ENCODE data around the gene GPALPP1. TPM values are rescaled to one million over a fixed set of nuclear protein-coding genes. Genes with fewer than 3 reads are reported as not detected.
"Not testable (repeated sequence)": the region's sequence is repeated elsewhere in the genome, so short reads cannot be mapped to it uniquely, and the experiment has no call there.

GPALPP1 gene
- total and polyA plus RNA-seq, 2 donors (not counting 1 experiment from before 2014, with no cell fraction given) = 21.7 to 37.7 TPM

DNA sequence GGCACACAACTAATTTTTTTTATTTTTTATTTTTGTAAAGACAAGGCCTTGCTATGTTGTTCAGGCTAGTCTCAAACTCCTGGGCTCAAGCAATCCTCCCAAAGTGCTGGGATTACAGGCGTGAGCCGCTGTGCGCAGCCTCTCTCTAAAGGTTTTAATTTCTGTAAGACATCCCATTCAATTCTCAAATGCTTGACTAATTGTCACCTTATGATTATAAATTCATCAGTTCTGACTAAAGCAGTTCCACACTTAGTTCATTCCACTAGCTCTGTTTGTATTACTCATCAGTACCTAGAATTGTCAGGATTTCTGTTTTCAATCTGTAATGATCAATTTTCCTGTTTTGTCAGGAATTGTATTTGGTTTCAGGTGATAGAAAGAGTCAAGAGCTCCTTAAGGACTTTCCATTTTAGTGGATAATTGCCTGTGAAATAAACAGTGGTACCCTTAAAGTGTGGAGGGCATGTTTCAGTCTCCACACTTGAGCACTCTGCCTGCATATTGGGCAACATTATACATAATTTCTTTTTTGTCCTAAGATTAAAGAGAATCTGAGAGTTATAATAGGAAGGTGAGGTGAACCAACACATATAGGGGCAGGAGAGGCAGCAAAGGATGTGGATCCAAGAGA, 27.6 kb downstream of the GPALPP1 start:
- peaks cover 2% of the 10 kb centered on the region for H3K4me1 ChIP-seq (ENCODE audit: control insufficient read depth, extremely low read depth, insufficient read depth, low read length)
- H3K36me3 ChIP-seq (ENCODE audit: control insufficient read depth, insufficient read depth, low read length) = no peaks in the 10 kb centered on the region
- H3K4me3 ChIP-seq (replicated peaks in 1 of 4; ENCODE audit: control extremely low read depth in 1 of 4, insufficient read depth in 1 of 4, low read depth in 3 of 4, low read length in 4 of 4) = no peak overlapping the region
- no peak overlapping the region for H3K27ac ChIP-seq (ENCODE audit: insufficient read depth, low read length)
- H3K9ac ChIP-seq (ENCODE audit: insufficient read depth, low read length) = no peak overlapping the region
- no peaks in the 10 kb centered on the region for H4K20me1 ChIP-seq (ENCODE audit: control insufficient read depth, extremely low read depth, insufficient read depth, low read length)
- H3K4me2 ChIP-seq (ENCODE audit: extremely low read depth, insufficient read depth, low read length) = no peak overlapping the region
- no peaks in the 10 kb centered on the region for H3K27me3 ChIP-seq (ENCODE audit: control insufficient read depth, insufficient read depth, low read length)
- H3K79me2 ChIP-seq (ENCODE audit: control insufficient read depth, insufficient read depth, low read length) = no peaks in the 10 kb centered on the region
- no peak overlapping the region for H2AFZ ChIP-seq (ENCODE audit: low read length)
- DNase-seq (ENCODE audit: low read depth in 2 of 2) = no peak
- TF ChIP-seq, protein P1, sequence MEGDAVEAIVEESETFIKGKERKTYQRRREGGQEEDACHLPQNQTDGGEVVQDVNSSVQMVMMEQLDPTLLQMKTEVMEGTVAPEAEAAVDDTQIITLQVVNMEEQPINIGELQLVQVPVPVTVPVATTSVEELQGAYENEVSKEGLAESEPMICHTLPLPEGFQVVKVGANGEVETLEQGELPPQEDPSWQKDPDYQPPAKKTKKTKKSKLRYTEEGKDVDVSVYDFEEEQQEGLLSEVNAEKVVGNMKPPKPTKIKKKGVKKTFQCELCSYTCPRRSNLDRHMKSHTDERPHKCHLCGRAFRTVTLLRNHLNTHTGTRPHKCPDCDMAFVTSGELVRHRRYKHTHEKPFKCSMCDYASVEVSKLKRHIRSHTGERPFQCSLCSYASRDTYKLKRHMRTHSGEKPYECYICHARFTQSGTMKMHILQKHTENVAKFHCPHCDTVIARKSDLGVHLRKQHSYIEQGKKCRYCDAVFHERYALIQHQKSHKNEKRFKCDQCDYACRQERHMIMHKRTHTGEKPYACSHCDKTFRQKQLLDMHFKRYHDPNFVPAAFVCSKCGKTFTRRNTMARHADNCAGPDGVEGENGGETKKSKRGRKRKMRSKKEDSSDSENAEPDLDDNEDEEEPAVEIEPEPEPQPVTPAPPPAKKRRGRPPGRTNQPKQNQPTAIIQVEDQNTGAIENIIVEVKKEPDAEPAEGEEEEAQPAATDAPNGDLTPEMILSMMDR (conservative IDR thresholded peaks at IDR 0.05 in 1 of 2, IDR thresholded peaks at IDR 0.05 in 1 of 2; ENCODE audit: low read depth in 1 of 2, low read length in 2 of 2) = no peak
- no peak for TF ChIP-seq EZH2 (IDR thresholded peaks at IDR 0.05; ENCODE audit: low read length, missing control alignments)
- no peaks in the 10 kb centered on the region for H3K9me3 ChIP-seq (ENCODE audit: control insufficient read depth, insufficient read depth, low read depth, low read length)

DNA sequence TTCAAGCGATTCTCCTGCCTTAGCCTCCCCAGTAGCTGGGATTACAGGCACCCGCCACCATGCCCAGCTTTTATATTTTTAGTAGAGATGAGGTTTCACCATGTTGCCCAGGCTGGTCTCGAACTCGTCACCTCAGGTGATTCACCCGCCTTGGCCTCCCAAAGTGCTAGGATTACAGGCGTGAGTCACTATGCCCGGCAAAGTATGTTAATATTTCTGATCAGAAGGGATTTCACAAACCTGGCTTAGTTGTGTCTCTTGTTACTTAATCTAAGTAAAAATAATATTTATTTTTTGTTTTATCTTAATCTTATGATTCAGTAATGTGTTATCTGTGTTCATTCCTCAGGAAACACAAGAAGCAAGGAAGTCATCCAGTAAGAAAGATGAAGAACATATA, 30.6 kb downstream of the GPALPP1 start:
- not testable (repeated sequence) for H3K36me3 ChIP-seq (ENCODE audit: control insufficient read depth, insufficient read depth, low read length); H4K20me1 ChIP-seq (ENCODE audit: control insufficient read depth, extremely low read depth, insufficient read depth, low read length); H3K27me3 ChIP-seq (ENCODE audit: control insufficient read depth, insufficient read depth, low read length)

DNA sequence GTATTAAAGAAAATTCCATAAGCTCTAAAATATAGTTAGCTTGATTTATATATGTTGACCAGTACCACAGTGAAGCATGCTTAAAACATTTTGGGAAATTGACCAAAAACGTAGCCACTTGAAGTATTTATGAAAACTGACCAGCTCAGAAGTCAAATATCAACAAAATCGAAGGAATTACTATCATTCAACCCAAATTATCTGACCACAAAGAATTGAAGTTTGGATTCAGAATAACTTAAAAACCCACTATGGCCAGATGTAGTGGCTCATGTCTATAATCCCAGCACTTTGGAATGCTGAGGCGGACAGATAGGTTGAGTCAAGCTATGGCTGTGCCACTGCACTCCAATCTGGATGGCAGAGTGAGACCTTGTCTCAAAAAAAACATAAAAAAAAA, 31.9 kb downstream of the GPALPP1 start:
- H3K79me2 ChIP-seq (ENCODE audit: control insufficient read depth, insufficient read depth, low read length) = no peaks in the 10 kb centered on the region
- H3K36me3 ChIP-seq (ENCODE audit: control insufficient read depth, insufficient read depth, low read length) = no peaks in the 10 kb centered on the region
- DNase-seq (ENCODE audit: low read depth in 2 of 2) = peak; percentile 65 to 88
- TF ChIP-seq, protein P1 (conservative IDR thresholded peaks at IDR 0.05 in 1 of 2, IDR thresholded peaks at IDR 0.05 in 1 of 2; ENCODE audit: low read depth in 1 of 2, low read length in 2 of 2) = no peak
- TF ChIP-seq EZH2 (IDR thresholded peaks at IDR 0.05; ENCODE audit: low read length, missing control alignments) = no peak
- no peak overlapping the region for H3K4me2 ChIP-seq (ENCODE audit: extremely low read depth, insufficient read depth, low read length)
- H3K27ac ChIP-seq (ENCODE audit: insufficient read depth, low read length) = no peak overlapping the region
- H3K4me1 ChIP-seq (ENCODE audit: control insufficient read depth, extremely low read depth, insufficient read depth, low read length) = no peaks in the 10 kb centered on the region
- H2AFZ ChIP-seq (ENCODE audit: low read length) = no peak overlapping the region
- H3K9ac ChIP-seq (ENCODE audit: insufficient read depth, low read length) = no peak overlapping the region
- H4K20me1 ChIP-seq (ENCODE audit: control insufficient read depth, extremely low read depth, insufficient read depth, low read length) = no peaks in the 10 kb centered on the region
- no peaks in the 10 kb centered on the region for H3K27me3 ChIP-seq (ENCODE audit: control insufficient read depth, insufficient read depth, low read length)
- H3K4me3 ChIP-seq (replicated peaks in 1 of 4; ENCODE audit: control extremely low read depth in 1 of 4, insufficient read depth in 1 of 4, low read depth in 3 of 4, low read length in 4 of 4) = no peak overlapping the region
- no peaks in the 10 kb centered on the region for H3K9me3 ChIP-seq (ENCODE audit: control insufficient read depth, insufficient read depth, low read depth, low read length)

More for the DNA sequence above, 30.6 kb downstream of the GPALPP1 start:
- H3K4me1 ChIP-seq (ENCODE audit: control insufficient read depth, extremely low read depth, insufficient read depth, low read length); H2AFZ ChIP-seq (ENCODE audit: low read length); H3K4me2 ChIP-seq (ENCODE audit: extremely low read depth, insufficient read depth, low read length); H3K9me3 ChIP-seq (ENCODE audit: control insufficient read depth, insufficient read depth, low read depth, low read length); H3K9ac ChIP-seq (ENCODE audit: insufficient read depth, low read length); H3K4me3 ChIP-seq (replicated peaks in 1 of 4; ENCODE audit: control extremely low read depth in 1 of 4, insufficient read depth in 1 of 4, low read depth in 3 of 4, low read length in 4 of 4); H3K79me2 ChIP-seq (ENCODE audit: control insufficient read depth, insufficient read depth, low read length): not testable (repeated sequence)
- DNase-seq (ENCODE audit: low read depth in 2 of 2) = peak; percentile 15 to 51
- peak overlapping the region; percentile 51 for H3K27ac ChIP-seq (ENCODE audit: insufficient read depth, low read length)

All from fibroblast of lung (primary cell).